A549 (cell line): ENCODE results near the gene HNRNPA1. TPM values are rescaled to one million over a fixed set of nuclear protein-coding genes. Genes with fewer than 3 reads are reported as not detected.

ENCODE experiments used
- ATAC-seq, 2 experiments: fragments of 200-7000 bp in 1 of 2; fragments of >200 bp in 1 of 2; cut with Nextera tagmentation in 1 of 2; cut with Tn5 transposase in 1 of 2; 3 replicates each; pipeline versions ENCODE4 v1.8.0 to v1.9.1; 2018 to 2020; ENCODE audit warnings: mild to moderate bottlenecking in 1 of 2, moderate library complexity in 1 of 2
- CTCF ChIA-PET: fragments of 300-600 bp; sonication (Branson Sonifier 250); formaldehyde crosslinking; extraction: SDS; loops from one replicate; lab custom pipeline; 2021; ENCODE audit warnings: antibody characterized with exemption, inconsistent platforms; lab: Yijun Ruan, JAX
- POLR2A ChIA-PET: fragments of 350-600 bp; formaldehyde crosslinking; extraction: SDS; loops from one replicate; lab custom pipeline; 2021; ENCODE audit warnings: antibody characterized with exemption, inconsistent platforms; lab: Yijun Ruan, JAX
- DNase-seq, 2 experiments: peaks; one replicate each; pipeline versions ENCODE4 v3.0.0 to v3.0.0-alpha.2; 2011 to 2016; ENCODE audit warnings: low read depth in 1 of 2, low spot score in 1 of 2
- FAIRE-seq: peaks from 2 replicates; lab custom pipeline; 2011; peaks lifted over from hg19 to GRCh38; lab: Jason Lieb, UNC
- H3K27ac ChIP-seq, 2 experiments: fragments of >200 bp; sonication (Bioruptor Twin); formaldehyde crosslinking; 3 replicates each; pipeline ENCODE4 v1.5.1; 2016 to 2017
- H3K4me1 ChIP-seq: fragments of >200 bp; sonication (Bioruptor Twin); formaldehyde crosslinking; 3 replicates; pipeline ENCODE4 v1.6.1; 2016
- H3K4me2 ChIP-seq: fragments of >200 bp; sonication (Bioruptor Twin); formaldehyde crosslinking; 3 replicates; pipeline ENCODE4 v1.6.1; 2016
- H3K4me3 ChIP-seq: fragments of >200 bp; sonication (Bioruptor Twin); formaldehyde crosslinking; 3 replicates; pipeline ENCODE4 v1.5.1; 2016
- H3K9me3 ChIP-seq: fragments of >200 bp; sonication (Bioruptor Twin); formaldehyde crosslinking; 3 replicates; pipeline ENCODE4 v1.6.1; 2016
- ATOH8 ChIP-seq: fragments of 250-450 bp; sonication (Bioruptor Pico); IDR thresholded peaks from 2 replicates; pipeline ENCODE4 v1.5.0; 2020; ENCODE audit warnings: low read depth, mild to moderate bottlenecking, moderate library complexity
- CEBPB ChIP-seq, 2 experiments: fragments of >200 bp in 1 of 2; sonication (Bioruptor Twin) in 1 of 2; formaldehyde crosslinking in 1 of 2; IDR thresholded peaks; 2 replicates each; pipeline ENCODE4 v1.6.1; 2012 to 2016
- CTCF ChIP-seq: fragments of >200 bp; sonication (Bioruptor Twin); formaldehyde crosslinking; IDR thresholded peaks from 3 replicates; pipeline ENCODE4 v1.5.1; 2016
- EHMT2 ChIP-seq: fragments of 200-600 bp; sonication (generic); IDR thresholded peaks from 2 replicates; pipeline ENCODE4 v1.6.1; 2016; ENCODE audit warnings: antibody characterized with exemption, low read depth, mild to moderate bottlenecking, moderate library complexity
- ELK1 ChIP-seq: fragments of 150-350 bp; IDR thresholded peaks from 2 replicates; pipeline ENCODE4 v1.6.1; 2014; ENCODE audit warnings: low read depth, mild to moderate bottlenecking, low read length
- EP300 ChIP-seq, 2 experiments: fragments of >200 bp; sonication (Bioruptor Twin); formaldehyde crosslinking; IDR thresholded peaks; 2 replicates in 1 of 2; 3 replicates in 1 of 2; pipeline ENCODE4 v1.6.1; 2016 to 2017
- ESRRA ChIP-seq: fragments of 150-350 bp; IDR thresholded peaks from 2 replicates; pipeline ENCODE4 v1.6.1; 2014; ENCODE audit warnings: mild to moderate bottlenecking, low read length, borderline replicate concordance
- FOXS1 ChIP-seq: fragments of 250-450 bp; sonication (Bioruptor Pico); IDR thresholded peaks from 2 replicates; pipeline ENCODE4 v1.5.0; 2020; ENCODE audit warnings: mild to moderate bottlenecking, moderate library complexity
- GATA3 ChIP-seq: IDR thresholded peaks from 2 replicates; pipeline ENCODE4 v1.6.1; 2012; ENCODE audit warnings: borderline replicate concordance
- HDAC2 ChIP-seq: fragments of 200-600 bp; sonication (generic); IDR thresholded peaks from 2 replicates; pipeline ENCODE4 v1.6.1; 2016
- HES2 ChIP-seq: fragments of >200 bp; sonication (Bioruptor Twin); formaldehyde crosslinking; IDR thresholded peaks from 2 replicates; pipeline ENCODE4 v1.6.1; 2016
- HEYL ChIP-seq: fragments of 250-450 bp; sonication (Bioruptor Pico); IDR thresholded peaks from 2 replicates; pipeline ENCODE4 v1.8.0; 2021; ENCODE audit warnings: mild to moderate bottlenecking, moderate library complexity
- HMGXB4 ChIP-seq: fragments of 250-450 bp; sonication (Bioruptor Pico); IDR thresholded peaks from 2 replicates; pipeline ENCODE4 v1.5.0; 2021; ENCODE audit warnings: mild to moderate bottlenecking, moderate library complexity, borderline replicate concordance
- HOXA7 ChIP-seq: fragments of 250-450 bp; sonication (Bioruptor Pico); IDR thresholded peaks from 2 replicates; pipeline ENCODE4 v1.5.0; 2020; ENCODE audit warnings: mild to moderate bottlenecking, moderate library complexity
- HOXB5 ChIP-seq: fragments of 250-450 bp; sonication (Bioruptor Pico); IDR thresholded peaks from 2 replicates; pipeline ENCODE4 v1.5.0; 2020; ENCODE audit warnings: mild to moderate bottlenecking, moderate library complexity
- JUNB ChIP-seq: fragments of >200 bp; sonication (Bioruptor Twin); formaldehyde crosslinking; IDR thresholded peaks from 2 replicates; pipeline ENCODE4 v1.6.1; 2016
- KDM1A ChIP-seq: fragments of 200-600 bp; sonication (generic); IDR thresholded peaks from 2 replicates; pipeline ENCODE4 v1.6.1; 2016; ENCODE audit warnings: low read depth, mild to moderate bottlenecking
- KDM5A ChIP-seq: fragments of 200-600 bp; sonication (generic); IDR thresholded peaks from 2 replicates; pipeline ENCODE4 v1.6.1; 2016; ENCODE audit warnings: antibody characterized with exemption, mild to moderate bottlenecking
- MAFK ChIP-seq: fragments of 450-650 bp; IDR thresholded peaks from 2 replicates; pipeline ENCODE4 v1.6.1; 2014; ENCODE audit not compliant: partially characterized antibody
- NFE2L2 ChIP-seq: fragments of 150-350 bp; conservative IDR thresholded peaks from 2 replicates; pipeline ENCODE4 v1.6.1; 2014; ENCODE audit warnings: low read length
- PHF8 ChIP-seq: fragments of 200-600 bp; sonication (generic); IDR thresholded peaks from 2 replicates; pipeline ENCODE4 v1.6.1; 2016; ENCODE audit warnings: low read depth, mild to moderate bottlenecking, antibody characterized with exemption, moderate library complexity, borderline replicate concordance
- POLR2A ChIP-seq: IDR thresholded peaks from 2 replicates; pipeline ENCODE4 v1.6.1; 2012; ENCODE audit warnings: mild to moderate bottlenecking, low read length
- POLR2AphosphoS2 ChIP-seq: conservative IDR thresholded peaks from 2 replicates; pipeline ENCODE4 v1.6.1; 2012; ENCODE audit warnings: low read length, improper control_type of control experiment, inconsistent platforms
- RAD21 ChIP-seq, 2 experiments: fragments of >200 bp in 1 of 2; sonication (Bioruptor Twin) in 1 of 2; formaldehyde crosslinking in 1 of 2; IDR thresholded peaks in 1 of 2; conservative IDR thresholded peaks in 1 of 2; 2 replicates in 1 of 2; 3 replicates in 1 of 2; pipeline ENCODE4 v1.6.1; 2012 to 2018; ENCODE audit warnings: inconsistent platforms in 1 of 2
- RARB ChIP-seq: fragments of 250-450 bp; sonication (Bioruptor Pico); IDR thresholded peaks from 2 replicates; pipeline ENCODE4 v1.8.0; 2021; ENCODE audit warnings: mild to moderate bottlenecking, moderate library complexity
- RCOR1 ChIP-seq: fragments of 150-350 bp; IDR thresholded peaks from 2 replicates; pipeline ENCODE4 v1.6.1; 2014; ENCODE audit warnings: antibody characterized with exemption, low read length, low read depth
- RNF2 ChIP-seq: fragments of 200-600 bp; sonication (generic); IDR thresholded peaks from 2 replicates; pipeline ENCODE4 v1.6.1; 2016; ENCODE audit warnings: low read depth, mild to moderate bottlenecking, antibody characterized with exemption, moderate library complexity, borderline replicate concordance
- SMC3 ChIP-seq: fragments of >200 bp; sonication (Bioruptor Twin); formaldehyde crosslinking; IDR thresholded peaks from 3 replicates; pipeline ENCODE4 v1.6.1; 2018; ENCODE audit warnings: inconsistent platforms
- SREBF2 ChIP-seq: fragments of 450-650 bp; IDR thresholded peaks from 2 replicates; pipeline ENCODE4 v1.6.1; 2014; ENCODE audit warnings: mild to moderate bottlenecking, moderate library complexity
- TP53 ChIP-seq: fragments of 250-450 bp; sonication (Bioruptor Pico); IDR thresholded peaks from 2 replicates; pipeline ENCODE4 v1.5.0; 2021; ENCODE audit warnings: mild to moderate bottlenecking, moderate library complexity
- USF2 ChIP-seq: fragments of 450-650 bp; IDR thresholded peaks from 2 replicates; pipeline ENCODE4 v1.6.1; 2014; ENCODE audit warnings: antibody characterized with exemption
- ZC3H11A ChIP-seq: fragments of 450-650 bp; IDR thresholded peaks from 2 replicates; pipeline ENCODE4 v1.6.1; 2014; ENCODE audit warnings: antibody characterized with exemption, mild to moderate bottlenecking
- ZFP36 ChIP-seq: fragments of 450-650 bp; IDR thresholded peaks from 2 replicates; pipeline ENCODE4 v1.6.1; 2014; ENCODE audit warnings: borderline replicate concordance; ENCODE audit not compliant: partially characterized antibody
- ZNF302 ChIP-seq: fragments of 250-450 bp; sonication (Bioruptor Pico); IDR thresholded peaks from 2 replicates; pipeline ENCODE4 v1.9.0; 2021; ENCODE audit warnings: inconsistent platforms, mild to moderate bottlenecking, moderate library complexity
- WGBS: methylation state at CpG from one replicate; pipeline ENCODE4 v1.1.6; 2017; ENCODE audit errors: missing lambda C conversion rate; 5-methylcytosine and 5-hydroxymethylcytosine counted together
- polyA plus RNA-seq, 4 experiments: library from polyadenylated mRNA; depleted of rRNA in 3 of 4; stranded (reverse); fragments of >200 nt; fragmentation: RNase III in 1 of 4; extraction: RNeasy Plus Mini Kit Qiagen cat#74134 plus additional on column Dnase treatment in 1 of 4; gene quantifications; 2 replicates in 3 of 4; 3 replicates in 1 of 4; pipeline ENCODE4 v1.2.3, GENCODE V29; 2011 to 2017

The HNRNPA1 gene
- polyA plus RNA-seq, 2 of the 4 experiments (the other 2 are of a cell fraction), result 880 to 1,479 TPM

- DNase-seq (no peak), FAIRE-seq (no peak), ATAC-seq (no peak)
- CTCF ChIA-PET, result interaction anchor here (0.5 to 4.6 kb wide), 15 partner anchors 8 to 1876 kb away, joined by 3 to 38 read pairs (median 3); partner anchors contain the start of genes COPZ1 and NFE2
- Histone ChIP-seq H3K4me2 (peak overlapping the region; percentile 93), H3K27ac (no peak overlapping the region), H3K4me3 (peak overlapping the region; percentile 33; the same call in 2 of the 3 replicates), H3K4me1 (peaks cover 39% of the 10 kb centered on the region), H3K9me3 (no peaks in the 10 kb centered on the region)
- 76% methylated on average over 12 of the region's 12 CpGs for WGBS
- POLR2A ChIA-PET, result interaction anchor here (1.1 to 1.6 kb wide), 6 partner anchors 9 to 38 kb away, joined by 3 to 13 read pairs (median 4); partner anchors contain the start of genes COPZ1 and NFE2
- TF ChIP-seq HMGXB4 (CRISPR knock-in tag), result 0 out of 2 replicates have a peak, but pooled peaks have one; percentile 53
- TF ChIP-seq RAD21 (conservative IDR thresholded peaks at IDR 0.05 in 1 of 2, IDR thresholded peaks at IDR 0.05 in 1 of 2), result no peak
- TF ChIP-seq SREBF2, result no peak
- 0 out of 2 replicates have a peak, but pooled peaks have one; percentile 4 for TF ChIP-seq GATA3
- TF ChIP-seq MAFK, result no peak
- TF ChIP-seq CEBPB (IDR thresholded peaks at IDR 0.05), result no peak
- TF ChIP-seq ESRRA, result no peak
- no peak for TF ChIP-seq KDM5A
- peak; percentile 96 for TF ChIP-seq POLR2AphosphoS2
- TF ChIP-seq ZC3H11A, result no peak
- TF ChIP-seq TP53 (CRISPR knock-in tag), result peak; percentile 88; the same call in 1 of the 2 replicates
- TF ChIP-seq HOXB5, result 0 out of 2 replicates have a peak, but pooled peaks have one; percentile 22
- no peak for TF ChIP-seq RNF2
- TF ChIP-seq PHF8, result no peak
- TF ChIP-seq EHMT2, result no peak
- TF ChIP-seq ZFP36, result no peak
- TF ChIP-seq KDM1A, result no peak
- no peak for TF ChIP-seq NFE2L2
- TF ChIP-seq ZNF302 (CRISPR knock-in tag), result no peak
- TF ChIP-seq HEYL (CRISPR knock-in tag), result no peak
- TF ChIP-seq POLR2A, result no peak
- no peak for TF ChIP-seq EP300 (IDR thresholded peaks at IDR 0.05)
- TF ChIP-seq ATOH8 (CRISPR knock-in tag), result no peak
- no peak for TF ChIP-seq ELK1
- no peak for TF ChIP-seq HES2
- TF ChIP-seq SMC3, result no peak
- TF ChIP-seq JUNB, result no peak
- TF ChIP-seq CTCF, result no peak
- TF ChIP-seq USF2, result no peak
- no peak for TF ChIP-seq FOXS1 (CRISPR knock-in tag)
- TF ChIP-seq HOXA7 (CRISPR knock-in tag), result peak; percentile 91
- peak; percentile 26 for TF ChIP-seq RARB
- no peak for TF ChIP-seq HDAC2
- TF ChIP-seq RCOR1, result no peak
These were observed 5.8 kb downstream of the HNRNPA1 start for GRCh38 chr12:54286042-54287030.
